Renal cortex interstitium (tissue), 11 donors: ENCODE data around the gene SMOC2. TPM values are rescaled to one million over a fixed set of nuclear protein-coding genes. Genes with fewer than 3 reads are reported as not detected.

Experiments
- DNase-seq, 11 donors: peaks; one replicate each; pipeline ENCODE4 v3.0.0-alpha.2; 2013; ENCODE audit warnings: low read depth in 9 of 11, low spot score in 4 of 11; ENCODE audit errors: extremely low read depth in 1 of 11
- polyA plus RNA-seq, 3 donors: library from polyadenylated mRNA; unstranded; fragments of 120-200 nt; gene quantifications; one replicate each; pipeline ENCODE4 v1.2.1, GENCODE V29; 2013; ENCODE audit not compliant: insufficient read length in 3 of 3

Gene SMOC2
- polyA plus RNA-seq, 3 donors = 22.2 to 33.1 (median 28.5) TPM

GRCh38 chr6:168625602-168626001 lies 184.6 kb downstream of the SMOC2 start:
- DNase-seq = no peak

GRCh38 chr6:168626046-168626602 lies 185.1 kb downstream of the SMOC2 start:
- no peak for DNase-seq

- no peak for DNase-seq
Observed at GRCh38 chr6:168627506-168628175, 186.7 kb downstream of the SMOC2 start.

GRCh38 chr6:168628176-168628553 lies 187.2 kb downstream of the SMOC2 start:
- no peak for DNase-seq

- DNase-seq = no peak
Observed at GRCh38 chr6:168628732-168629245, 187.8 kb downstream of the SMOC2 start.

GRCh38 chr6:168631564-168631963 lies 190.6 kb downstream of the SMOC2 start:
- no peak for DNase-seq

- DNase-seq = no peak
Observed at GRCh38 chr6:168632694-168633093, 191.7 kb downstream of the SMOC2 start.

- DNase-seq = peak; percentile 46 to 80 (median 60)
Observed at GRCh38 chr6:168634541-168635328, 193.8 kb downstream of the SMOC2 start.

GRCh38 chr6:168636147-168637004 lies 195.4 kb downstream of the SMOC2 start:
- no peak for DNase-seq

- no peak for DNase-seq
Observed at GRCh38 chr6:168637834-168638233, 196.8 kb downstream of the SMOC2 start.

- no peak for DNase-seq
Observed at GRCh38 chr6:168638468-168639271, 197.7 kb downstream of the SMOC2 start.

GRCh38 chr6:168640181-168640580 lies 199.2 kb downstream of the SMOC2 start:
- no peak for DNase-seq

- peak in 1 of 11 donors; percentile 52 for DNase-seq
Observed at GRCh38 chr6:168640768-168641167, 199.8 kb downstream of the SMOC2 start.

GRCh38 chr6:168641446-168641845 lies 200.5 kb downstream of the SMOC2 start:
- DNase-seq = no peak

GRCh38 chr6:168643401-168643800 lies 202.4 kb downstream of the SMOC2 start:
- no peak for DNase-seq

GRCh38 chr6:168645326-168645725 lies 204.3 kb downstream of the SMOC2 start:
- no peak for DNase-seq

GRCh38 chr6:168647271-168647670 lies 206.3 kb downstream of the SMOC2 start:
- no peak for DNase-seq
